ENCODE data around the gene CEBPZ. TPM values are rescaled to one million over a fixed set of nuclear protein-coding genes. Genes with fewer than 3 reads are reported as not detected.

The CEBPZ gene
- total and polyA plus RNA-seq, 2 of the 13 experiments (the other 11 are each of a cell fraction or from before 2014, with no cell fraction given): 14.4 to 117 TPM

DNA sequence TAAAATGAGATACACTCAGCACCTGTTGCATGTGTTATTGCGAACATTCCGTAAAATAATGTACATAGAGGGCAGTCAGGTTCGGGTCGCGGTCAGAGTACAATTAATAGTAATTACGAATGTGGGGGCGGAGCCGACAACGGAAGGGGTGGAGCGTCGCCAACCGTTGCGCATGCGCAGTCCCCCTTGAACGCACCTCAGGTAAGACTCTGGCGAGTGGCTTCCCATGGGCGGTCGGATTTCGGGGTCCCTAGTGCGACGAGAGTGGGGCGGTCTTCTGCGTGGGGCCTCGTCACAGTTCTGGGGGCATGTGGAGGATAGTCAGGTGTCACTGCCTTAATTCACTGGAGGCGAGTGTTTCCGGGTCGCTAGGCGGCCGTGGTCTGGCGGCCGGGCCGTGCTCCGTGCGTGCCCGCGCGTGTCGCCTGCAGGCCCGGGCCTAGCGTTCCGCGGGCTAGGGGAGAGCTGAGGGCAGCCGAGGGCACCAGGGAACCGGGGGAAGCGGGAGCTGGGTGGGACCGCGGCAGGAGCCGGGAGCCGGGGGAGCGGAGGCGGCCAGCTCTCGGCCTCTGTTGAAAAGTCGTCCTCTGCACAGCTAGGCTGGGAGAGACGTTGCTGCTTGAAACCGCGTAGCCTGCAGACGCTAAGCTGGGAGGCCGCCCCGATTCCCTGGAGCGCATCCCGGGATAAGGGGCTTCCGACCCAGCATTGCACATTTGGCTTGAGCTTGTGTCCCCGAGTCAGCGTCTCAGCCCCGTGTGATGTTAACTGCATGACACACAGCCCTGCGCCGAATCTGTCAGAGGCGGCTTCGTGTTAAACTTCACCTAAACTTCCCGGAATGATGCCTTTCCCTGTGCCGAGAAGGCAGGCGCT lies 34.8 kb downstream of the CEBPZ start, which contains the start of gene CEBPZOS (continued):
- TF ChIP-seq KLF15 (CRISPR knock-in tag; IDR thresholded peaks at IDR 0.05; ENCODE audit: borderline replicate concordance) (peak; percentile 68; the same call in 1 of the 2 replicates), MYC (CRISPR knock-in tag; IDR thresholded peaks at IDR 0.05; ENCODE audit: borderline replicate concordance) (peak; percentile 89), TBX3 (IDR thresholded peaks at IDR 0.05; ENCODE audit: borderline replicate concordance) (peak; percentile 50; the same call in 1 of the 2 replicates), GZF1 (CRISPR knock-in tag; IDR thresholded peaks at IDR 0.05) (peak; percentile 92), RARA (CRISPR knock-in tag; IDR thresholded peaks at IDR 0.05) (peak; percentile 72), RBFOX2 (IDR thresholded peaks at IDR 0.05; ENCODE audit: low read depth, low read length) (peak; percentile 98), DNMT3B (CRISPR knock-in tag; conservative IDR thresholded peaks at IDR 0.05) (0 out of 2 replicates have a peak, but pooled peaks have one; percentile 24), PPARG (CRISPR knock-in tag; conservative IDR thresholded peaks at IDR 0.05) (no peak; the same call in 1 of the 2 replicates), SMAD3 (CRISPR knock-in tag; IDR thresholded peaks at IDR 0.05) (no peak; the same call in 1 of the 2 replicates), PCBP2 (optimal IDR thresholded peaks at IDR 0.05; ENCODE audit: low read depth, low read length, poor library complexity, severe bottlenecking) (no peak), ZFY (CRISPR knock-in tag; IDR thresholded peaks at IDR 0.05) (peak; percentile 100), NAIF1 (CRISPR knock-in tag; IDR thresholded peaks at IDR 0.05; ENCODE audit: borderline replicate concordance) (peak; percentile 98), ZNF30 (CRISPR knock-in tag; IDR thresholded peaks at IDR 0.05) (peak; percentile 93)
- TF ChIP-seq, protein P1, sequence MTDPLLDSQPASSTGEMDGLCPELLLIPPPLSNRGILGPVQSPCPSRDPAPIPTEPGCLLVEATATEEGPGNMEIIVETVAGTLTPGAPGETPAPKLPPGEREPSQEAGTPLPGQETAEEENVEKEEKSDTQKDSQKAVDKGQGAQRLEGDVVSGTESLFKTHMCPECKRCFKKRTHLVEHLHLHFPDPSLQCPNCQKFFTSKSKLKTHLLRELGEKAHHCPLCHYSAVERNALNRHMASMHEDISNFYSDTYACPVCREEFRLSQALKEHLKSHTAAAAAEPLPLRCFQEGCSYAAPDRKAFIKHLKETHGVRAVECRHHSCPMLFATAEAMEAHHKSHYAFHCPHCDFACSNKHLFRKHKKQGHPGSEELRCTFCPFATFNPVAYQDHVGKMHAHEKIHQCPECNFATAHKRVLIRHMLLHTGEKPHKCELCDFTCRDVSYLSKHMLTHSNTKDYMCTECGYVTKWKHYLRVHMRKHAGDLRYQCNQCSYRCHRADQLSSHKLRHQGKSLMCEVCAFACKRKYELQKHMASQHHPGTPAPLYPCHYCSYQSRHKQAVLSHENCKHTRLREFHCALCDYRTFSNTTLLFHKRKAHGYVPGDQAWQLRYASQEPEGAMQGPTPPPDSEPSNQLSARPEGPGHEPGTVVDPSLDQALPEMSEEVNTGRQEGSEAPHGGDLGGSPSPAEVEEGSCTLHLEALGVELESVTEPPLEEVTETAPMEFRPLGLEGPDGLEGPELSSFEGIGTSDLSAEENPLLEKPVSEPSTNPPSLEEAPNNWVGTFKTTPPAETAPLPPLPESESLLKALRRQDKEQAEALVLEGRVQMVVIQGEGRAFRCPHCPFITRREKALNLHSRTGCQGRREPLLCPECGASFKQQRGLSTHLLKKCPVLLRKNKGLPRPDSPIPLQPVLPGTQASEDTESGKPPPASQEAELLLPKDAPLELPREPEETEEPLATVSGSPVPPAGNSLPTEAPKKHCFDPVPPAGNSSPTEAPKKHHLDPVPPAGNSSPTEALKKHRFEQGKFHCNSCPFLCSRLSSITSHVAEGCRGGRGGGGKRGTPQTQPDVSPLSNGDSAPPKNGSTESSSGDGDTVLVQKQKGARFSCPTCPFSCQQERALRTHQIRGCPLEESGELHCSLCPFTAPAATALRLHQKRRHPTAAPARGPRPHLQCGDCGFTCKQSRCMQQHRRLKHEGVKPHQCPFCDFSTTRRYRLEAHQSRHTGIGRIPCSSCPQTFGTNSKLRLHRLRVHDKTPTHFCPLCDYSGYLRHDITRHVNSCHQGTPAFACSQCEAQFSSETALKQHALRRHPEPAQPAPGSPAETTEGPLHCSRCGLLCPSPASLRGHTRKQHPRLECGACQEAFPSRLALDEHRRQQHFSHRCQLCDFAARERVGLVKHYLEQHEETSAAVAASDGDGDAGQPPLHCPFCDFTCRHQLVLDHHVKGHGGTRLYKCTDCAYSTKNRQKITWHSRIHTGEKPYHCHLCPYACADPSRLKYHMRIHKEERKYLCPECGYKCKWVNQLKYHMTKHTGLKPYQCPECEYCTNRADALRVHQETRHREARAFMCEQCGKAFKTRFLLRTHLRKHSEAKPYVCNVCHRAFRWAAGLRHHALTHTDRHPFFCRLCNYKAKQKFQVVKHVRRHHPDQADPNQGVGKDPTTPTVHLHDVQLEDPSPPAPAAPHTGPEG (CRISPR knock-in tag; IDR thresholded peaks at IDR 0.05): peak; percentile 90; the same call in 1 of the 2 replicates
- TF ChIP-seq, protein P2, sequence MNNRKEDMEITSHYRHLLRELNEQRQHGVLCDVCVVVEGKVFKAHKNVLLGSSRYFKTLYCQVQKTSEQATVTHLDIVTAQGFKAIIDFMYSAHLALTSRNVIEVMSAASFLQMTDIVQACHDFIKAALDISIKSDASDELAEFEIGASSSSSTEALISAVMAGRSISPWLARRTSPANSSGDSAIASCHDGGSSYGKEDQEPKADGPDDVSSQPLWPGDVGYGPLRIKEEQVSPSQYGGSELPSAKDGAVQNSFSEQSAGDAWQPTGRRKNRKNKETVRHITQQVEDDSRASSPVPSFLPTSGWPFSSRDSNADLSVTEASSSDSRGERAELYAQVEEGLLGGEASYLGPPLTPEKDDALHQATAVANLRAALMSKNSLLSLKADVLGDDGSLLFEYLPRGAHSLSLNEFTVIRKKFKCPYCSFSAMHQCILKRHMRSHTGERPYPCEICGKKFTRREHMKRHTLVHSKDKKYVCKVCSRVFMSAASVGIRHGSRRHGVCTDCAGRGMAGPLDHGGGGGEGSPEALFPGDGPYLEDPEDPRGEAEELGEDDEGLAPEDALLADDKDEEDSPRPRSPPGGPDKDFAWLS (CRISPR knock-in tag; IDR thresholded peaks at IDR 0.05; ENCODE audit: borderline replicate concordance): 0 out of 2 replicates have a peak, but pooled peaks have one; percentile 59
- TF ChIP-seq, protein P3, sequence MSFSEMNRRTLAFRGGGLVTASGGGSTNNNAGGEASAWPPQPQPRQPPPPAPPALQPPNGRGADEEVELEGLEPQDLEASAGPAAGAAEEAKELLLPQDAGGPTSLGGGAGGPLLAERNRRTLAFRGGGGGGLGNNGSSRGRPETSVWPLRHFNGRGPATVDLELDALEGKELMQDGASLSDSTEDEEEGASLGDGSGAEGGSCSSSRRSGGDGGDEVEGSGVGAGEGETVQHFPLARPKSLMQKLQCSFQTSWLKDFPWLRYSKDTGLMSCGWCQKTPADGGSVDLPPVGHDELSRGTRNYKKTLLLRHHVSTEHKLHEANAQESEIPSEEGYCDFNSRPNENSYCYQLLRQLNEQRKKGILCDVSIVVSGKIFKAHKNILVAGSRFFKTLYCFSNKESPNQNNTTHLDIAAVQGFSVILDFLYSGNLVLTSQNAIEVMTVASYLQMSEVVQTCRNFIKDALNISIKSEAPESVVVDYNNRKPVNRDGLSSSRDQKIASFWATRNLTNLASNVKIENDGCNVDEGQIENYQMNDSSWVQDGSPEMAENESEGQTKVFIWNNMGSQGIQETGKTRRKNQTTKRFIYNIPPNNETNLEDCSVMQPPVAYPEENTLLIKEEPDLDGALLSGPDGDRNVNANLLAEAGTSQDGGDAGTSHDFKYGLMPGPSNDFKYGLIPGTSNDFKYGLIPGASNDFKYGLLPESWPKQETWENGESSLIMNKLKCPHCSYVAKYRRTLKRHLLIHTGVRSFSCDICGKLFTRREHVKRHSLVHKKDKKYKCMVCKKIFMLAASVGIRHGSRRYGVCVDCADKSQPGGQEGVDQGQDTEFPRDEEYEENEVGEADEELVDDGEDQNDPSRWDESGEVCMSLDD (CRISPR knock-in tag; IDR thresholded peaks at IDR 0.05; ENCODE audit: borderline replicate concordance): peak; percentile 95
